ENCODE data around the gene PROM2.

Gene PROM2

DNA sequence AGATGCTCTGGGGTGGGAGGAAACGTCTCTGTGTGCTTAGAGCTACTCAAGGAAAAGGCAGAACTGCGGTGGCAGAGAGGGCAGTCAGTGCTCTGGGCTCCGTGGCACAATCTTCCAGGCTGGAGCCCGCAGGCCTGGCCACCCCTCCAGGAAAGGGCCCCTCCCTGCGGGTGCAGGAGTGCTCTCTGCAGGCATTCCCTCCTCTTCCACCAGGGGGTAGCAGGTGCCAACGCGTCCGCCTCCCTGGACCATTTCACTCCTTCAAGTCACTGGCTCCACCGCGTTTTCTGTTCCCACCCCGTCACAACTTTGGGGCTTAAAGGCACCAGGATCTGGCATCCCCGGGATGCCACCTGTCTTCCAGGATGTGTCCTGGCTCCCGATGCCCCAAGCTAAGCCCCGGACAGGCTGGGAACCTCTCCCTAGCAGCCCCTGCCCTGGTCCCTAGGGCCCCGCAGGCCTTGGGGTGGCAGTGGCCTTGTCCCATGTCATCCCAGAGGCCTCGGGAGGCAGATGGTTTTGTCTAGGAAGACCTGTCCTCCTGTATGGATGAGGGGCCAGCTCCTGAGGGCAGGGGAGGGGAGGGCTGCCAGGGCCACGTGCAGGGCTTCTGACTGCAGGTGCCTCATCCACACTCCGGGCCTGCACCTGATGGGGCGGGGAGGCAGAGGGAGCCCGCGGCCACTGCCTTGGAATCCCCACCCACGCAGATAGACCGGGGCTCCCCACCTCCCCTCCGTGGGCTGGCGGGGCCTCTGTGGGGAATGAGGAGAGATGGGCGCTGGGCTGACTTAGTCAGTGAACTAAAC is 49.3 kb downstream of the PROM2 start:
- DNase-seq = peak; percentile 62

DNA sequence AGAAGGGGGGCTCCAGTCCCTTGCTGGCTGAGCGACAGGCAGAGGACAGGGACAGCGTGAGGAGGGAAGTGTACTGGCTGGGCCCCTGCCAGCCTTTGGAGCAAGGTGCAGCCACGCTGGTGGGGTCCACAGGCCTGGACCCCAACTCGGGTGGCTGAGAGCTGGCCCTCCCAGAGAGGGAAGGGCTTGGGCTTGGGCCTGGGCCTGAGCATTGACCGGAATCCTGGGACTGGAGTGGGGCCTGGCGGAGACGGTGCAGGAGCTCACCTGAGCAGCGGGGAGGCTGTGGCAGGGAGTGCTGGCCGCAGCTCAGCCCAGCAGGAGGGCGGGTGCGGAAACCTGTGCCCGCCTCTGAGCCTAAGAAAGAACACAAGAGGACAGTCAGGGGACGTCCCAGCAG is 50.8 kb downstream of the PROM2 start:
- no peak for DNase-seq

DNA sequence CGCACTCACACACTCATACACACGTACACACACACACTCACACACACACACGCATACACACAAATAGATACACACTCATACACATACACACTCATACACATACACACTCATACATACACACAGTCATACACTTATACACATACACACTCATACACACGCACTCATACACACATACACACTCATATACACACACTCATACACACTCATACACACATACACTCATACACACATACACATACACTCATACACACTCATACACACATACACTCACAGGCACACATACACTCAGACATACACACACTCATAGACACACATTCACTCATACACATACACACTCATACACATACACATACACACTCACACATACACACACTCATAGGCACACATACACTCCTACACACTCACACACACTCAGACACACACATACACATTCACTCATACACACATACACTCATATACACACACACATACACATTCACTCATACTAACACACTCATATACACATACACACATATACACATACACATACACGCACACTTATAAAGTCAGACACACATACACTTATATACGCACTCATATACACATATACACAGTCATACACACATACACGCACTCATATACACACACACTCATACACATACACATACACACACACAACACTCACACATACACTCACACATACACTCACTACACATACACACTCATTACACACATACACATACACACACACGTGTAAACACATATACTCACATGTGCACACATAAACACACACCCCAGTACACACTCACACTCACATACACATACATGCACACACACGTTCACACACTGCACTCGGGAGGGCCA is 51.6 kb downstream of the PROM2 start:
- DNase-seq = no peak

DNA sequence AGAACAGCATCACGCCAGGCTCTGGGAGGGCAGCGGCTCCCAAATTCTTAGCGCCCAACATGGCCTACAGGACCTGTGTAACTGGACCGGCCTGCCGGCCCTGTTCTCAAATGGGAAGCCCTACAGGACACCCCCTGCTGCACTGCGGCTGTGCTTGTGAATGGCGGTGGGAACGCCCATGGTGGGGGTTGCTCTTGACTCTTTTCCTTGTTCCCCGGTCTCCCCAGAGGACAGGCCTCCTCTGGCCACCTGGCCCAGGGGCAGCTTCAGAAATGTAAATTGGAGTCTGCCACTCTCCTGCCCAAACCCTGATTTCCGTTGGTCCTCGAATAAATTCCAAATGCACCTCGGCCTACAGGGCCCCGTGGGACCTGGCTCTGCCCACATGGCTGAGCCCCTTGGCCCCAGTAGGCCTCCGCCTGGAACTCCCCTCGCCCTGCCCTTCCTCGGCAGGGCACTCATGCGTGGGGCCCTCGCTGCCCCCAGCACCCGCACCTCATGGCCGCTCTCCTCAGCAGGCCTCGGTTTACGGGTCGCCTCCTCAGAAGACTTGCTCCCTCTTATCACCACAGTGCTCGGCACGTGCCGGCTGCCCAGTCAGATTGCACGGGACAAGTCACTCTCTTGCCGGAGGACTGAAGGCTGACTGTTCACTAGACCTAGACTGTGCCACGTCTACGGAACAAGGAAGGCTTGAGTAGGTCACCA is 52.3 kb downstream of the PROM2 start:
- no peak for DNase-seq

DNA sequence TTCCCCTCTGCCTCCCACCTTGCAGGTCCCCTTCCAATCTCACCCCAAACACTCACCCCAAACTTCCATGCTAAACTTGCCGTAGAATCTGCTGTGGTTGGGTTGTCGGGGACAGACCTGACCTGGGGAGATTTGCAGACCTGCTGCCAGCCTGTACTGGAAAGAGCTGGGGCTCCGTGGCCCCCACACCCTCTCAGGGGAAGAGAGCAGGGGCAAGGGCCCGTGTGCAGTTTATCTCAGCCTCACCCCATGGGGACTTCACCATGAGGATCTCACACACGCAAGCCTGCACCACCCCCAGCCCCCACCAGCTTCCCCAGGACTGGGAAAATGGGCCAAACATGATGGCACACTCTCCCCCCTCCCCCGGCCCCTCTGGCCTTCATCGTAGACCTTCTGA is 53.6 kb downstream of the PROM2 start:
- no peak for DNase-seq

DNA sequence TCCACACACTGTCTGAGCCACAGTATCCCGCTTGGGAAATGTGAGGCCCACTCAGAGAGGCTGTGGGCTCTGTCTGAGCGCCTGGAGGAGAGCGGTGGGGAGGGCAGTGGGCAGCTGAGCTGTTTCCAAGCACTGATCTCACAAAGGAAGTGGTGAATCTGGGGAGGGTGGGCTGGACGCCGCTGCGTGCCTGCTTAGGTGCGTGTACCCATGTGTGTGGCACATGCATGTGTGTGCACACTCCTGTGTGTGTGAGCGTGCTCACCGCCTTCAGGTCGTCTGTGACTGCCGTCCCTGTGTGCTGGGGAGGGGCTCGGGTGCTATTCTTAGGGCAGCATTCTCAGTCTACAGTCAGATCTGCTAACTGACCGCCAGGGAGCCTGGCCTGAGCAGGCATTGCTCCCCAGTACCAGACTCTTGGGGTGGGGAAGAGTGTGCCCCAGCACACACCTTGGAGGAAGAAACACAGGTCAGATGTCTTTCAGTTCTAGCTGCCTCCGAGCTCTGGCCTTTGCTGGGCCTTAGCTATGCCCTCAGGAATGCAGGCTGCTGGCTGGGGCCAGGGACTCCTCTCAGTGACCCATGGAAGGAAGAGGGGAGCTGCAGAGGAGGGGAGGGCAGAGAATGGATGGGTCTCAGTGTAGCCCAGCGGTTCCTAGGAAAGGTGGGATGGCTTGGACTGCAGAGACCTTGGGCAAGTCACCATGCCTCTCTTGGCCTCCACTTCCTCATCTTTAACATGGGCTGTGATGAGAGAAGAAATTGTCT is 54.3 kb downstream of the PROM2 start:
- DNase-seq = no peak

DNA sequence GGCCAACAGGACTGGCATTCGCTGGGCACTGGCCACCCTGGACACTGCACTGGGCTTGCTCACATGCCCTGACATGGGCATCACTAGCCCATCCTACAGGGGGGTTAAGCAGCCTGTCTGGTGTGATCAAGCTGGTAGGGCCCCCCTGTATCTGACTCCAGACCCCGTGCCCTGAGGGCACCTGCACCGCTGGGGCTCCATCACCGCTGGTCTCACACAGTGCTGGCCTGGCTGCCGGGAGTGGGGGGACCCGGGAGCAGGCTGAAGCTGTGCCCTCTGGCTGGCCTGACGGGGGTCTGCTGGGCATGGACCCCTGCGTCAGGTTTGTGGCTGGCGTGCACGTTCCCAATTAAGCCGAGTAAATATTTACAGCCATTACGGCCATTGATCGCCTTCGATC is 55.2 kb downstream of the PROM2 start:
- DNase-seq = no peak

DNA sequence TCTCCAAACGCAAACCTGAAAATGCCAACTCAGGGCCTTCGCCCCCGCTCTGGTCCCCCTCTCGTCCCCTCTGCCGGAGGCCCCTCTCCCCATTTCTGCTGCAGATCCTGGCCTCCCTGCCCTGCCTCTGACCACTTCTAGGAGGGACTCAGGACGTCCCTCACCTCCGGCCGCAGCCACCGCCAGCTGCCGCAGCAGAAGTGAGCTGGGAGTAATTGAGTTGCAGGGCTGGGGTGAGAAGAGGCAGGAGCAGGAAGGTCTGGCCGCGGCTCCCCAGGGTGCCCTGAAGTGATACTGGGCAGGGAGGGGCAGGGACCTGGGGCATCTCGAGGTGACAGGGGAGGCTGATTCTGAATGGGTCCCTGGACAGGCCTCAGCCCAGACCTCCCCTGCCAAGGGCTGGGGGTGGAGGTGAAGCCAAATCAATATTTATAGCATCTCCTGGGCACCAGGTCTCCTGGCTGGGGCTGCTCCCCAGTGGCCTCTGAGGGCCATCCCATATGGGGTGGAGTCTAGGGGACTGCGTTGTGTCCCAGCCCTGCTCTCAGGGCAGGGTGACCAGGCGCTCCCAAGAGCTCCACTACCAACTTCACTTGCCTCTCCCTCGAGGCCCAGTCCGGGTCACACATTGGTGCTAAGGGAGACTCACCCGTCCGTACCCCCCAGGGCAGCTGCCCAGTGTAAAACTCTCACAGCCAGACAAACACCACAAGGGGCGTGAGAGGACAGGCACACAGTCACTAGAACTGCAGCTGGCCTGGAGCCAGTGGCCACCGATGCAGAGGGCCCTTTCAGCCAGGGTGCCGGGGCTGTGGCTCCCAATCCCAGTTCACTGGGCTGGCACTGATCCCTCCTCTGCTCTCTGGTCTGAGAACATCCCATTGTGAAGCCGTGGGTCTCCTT is 55.9 kb downstream of the PROM2 start:
- no peak for DNase-seq

DNA sequence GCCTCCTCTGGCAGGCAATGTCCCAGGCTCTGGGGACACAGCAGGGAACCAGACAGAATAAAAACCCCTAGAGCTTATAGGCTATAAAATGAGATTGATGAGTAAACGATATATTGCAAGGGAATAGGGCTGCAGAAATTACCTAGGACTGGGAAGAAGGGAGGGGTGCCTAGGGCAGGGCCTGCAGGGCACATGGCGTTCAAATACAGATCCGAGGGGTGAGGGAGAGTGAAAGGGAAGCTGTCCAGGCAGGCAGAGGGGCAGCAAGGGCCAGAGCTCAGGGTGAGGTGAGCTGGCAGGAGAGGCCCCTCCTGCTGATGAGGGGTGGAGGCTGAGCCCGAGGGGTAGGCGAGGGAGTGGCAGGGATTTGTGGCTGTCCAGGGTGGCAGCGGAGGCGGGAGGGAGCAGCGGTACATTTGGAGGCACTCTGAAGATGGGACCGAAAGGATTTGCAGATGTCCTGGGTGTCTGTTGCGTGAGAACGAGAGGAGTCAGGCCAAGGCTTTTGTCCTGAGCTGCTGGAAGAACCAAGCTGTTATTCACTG is 56.6 kb downstream of the PROM2 start:
- no peak for DNase-seq

DNA sequence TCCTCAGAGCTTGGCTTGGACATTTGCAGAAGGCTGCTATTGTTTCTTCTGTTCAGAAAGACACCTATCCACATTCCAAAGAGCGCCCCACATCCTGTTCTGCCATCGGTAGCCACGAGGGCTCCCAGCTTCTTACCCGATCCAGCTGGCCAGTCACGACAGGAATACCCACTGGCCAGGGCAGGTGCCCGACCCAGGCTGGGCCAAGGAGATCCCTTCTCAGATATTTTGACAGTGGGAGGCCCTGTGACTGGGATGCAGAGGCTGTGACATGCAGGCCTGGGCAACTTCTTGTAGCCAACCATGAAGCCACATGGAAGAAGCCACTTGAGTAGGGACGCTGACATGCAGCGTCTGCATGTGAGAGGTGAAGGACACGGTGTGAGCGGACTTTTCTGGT is 57.4 kb downstream of the PROM2 start:
- DNase-seq = no peak

DNA sequence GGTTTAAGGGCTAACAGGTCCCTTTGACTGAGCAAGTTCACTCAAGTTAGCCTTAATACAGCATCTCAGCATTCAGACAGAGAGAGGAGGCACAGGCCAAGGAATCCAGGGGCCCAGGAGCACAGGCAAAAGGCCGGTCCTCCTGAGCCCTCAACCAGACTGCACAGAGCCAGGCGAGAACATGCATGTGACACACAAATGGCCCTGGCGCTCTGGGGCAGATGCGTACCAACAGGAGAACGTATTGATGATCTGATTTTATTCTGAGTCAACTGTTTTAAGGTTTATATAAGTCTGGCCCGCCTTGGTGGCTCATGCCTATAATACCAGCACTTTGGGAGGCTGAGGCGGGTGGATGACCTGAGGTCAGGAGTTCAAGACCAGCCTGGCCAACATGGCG is 57.8 kb downstream of the PROM2 start:
- no peak for DNase-seq

DNA sequence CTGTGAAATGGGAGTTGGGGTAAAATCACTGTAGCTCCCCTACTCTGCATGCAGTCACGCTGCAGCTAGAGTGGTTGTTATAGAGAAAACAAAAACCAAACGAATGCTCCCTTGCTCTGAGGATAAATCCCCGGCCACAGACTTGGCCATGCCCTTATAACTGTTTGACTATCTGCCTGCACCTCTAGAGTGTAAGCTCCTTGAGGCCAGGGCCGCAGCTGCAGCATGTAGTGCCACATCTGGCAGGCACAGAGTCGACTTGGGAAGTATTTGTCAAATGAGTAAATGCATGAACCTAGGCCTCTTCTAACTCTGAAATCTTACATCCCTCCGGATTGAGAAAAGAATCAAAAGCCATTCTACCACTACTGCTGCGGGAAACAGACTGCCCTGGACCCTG is 58.8 kb downstream of the PROM2 start:
- DNase-seq = no peak

DNA sequence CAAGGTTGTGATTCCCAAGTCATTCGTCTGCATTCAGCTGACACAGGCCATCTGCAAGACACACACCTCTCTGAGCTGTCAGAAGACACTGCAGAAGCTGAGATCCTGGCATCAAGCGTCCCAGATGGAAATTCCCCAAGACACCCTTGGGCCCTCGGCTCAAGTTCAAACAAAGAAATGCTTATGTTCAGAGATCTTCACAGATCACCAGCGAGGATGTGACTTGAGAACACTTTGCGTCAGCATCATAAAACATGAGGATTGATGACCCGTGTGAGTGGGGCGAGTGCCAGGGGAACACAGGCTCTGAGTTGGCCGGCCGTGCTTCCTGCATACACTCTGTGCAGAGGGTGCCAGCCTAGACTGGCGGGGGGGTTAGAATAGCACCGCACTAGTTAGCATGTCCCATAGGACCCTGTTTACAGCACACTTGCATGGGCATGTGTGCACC is 59.7 kb downstream of the PROM2 start:
- no peak for DNase-seq

DNA sequence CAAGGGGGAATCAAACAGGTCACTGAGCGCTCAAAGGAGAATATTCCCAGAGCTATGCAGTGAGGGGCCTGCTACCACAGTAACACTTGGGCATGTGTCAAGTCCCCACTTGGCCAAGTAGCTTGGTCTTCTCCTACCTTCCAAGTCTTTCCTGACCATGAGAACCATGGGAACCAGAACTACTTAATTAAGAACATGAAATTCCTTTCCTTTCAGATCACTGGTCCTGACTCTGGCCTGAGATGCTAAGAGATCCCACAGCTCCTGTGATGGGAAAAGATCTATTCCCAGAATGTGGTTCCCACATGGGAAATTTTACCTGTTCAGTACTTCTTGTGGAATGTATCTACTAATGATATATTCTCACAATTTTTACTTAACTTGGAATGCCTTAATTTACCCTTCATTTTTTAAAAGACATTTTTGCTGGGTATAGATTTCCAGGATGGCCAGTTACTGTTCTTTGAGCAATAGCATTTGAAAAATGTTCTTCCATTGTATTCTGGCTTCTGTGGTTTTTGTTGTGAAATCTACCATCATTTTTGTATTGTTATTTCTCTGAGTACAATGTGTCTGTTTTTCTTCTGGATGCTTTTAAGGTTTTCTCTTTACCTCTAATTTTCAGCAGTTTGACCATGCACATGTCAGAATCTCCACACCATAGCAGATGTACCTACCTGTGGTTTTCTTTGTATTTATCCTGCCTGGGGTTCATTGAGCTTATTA is 60.8 kb downstream of the PROM2 start:
- no peak for DNase-seq

DNA sequence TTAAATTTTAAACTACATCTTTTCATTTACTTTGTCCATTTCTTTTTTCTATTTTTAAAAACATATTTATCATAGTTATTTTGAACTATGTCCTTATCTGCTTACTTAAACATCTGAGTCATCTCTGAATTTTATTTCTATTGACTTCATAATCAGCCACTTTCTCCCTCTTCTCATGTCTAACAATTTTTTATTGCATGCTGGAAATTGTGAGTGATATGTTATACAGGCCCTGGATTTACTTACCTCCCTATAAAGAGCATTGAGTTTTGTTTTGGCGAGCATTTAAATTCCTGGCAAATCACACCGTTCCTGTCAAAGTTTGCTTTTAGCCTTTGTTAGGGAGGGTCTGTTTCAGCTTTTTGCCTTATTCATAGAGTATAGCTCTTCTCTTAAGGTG is 62.2 kb downstream of the PROM2 start:
- DNase-seq = no peak

DNA sequence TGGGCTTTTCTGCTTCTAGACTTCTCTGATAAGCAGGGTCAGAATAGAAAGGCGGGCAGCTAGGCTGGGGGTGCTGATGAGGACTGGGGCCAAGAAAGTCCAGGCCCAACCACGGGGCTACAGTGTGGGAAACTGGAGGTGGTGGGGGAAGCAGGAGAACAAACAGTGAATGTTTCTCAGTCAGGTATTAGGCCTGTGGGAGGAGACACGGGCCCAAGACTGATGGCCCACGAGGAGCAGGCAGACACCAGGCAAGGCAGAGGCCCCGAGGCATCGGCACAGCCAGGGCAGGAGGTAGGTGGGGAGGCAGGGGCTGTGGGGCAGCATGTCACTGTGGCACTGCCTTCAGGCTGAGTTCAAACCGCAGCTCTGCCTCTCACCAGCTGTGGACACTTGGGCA is 63.6 kb downstream of the PROM2 start:
- DNase-seq = no peak

All from NCI-H82 (cell line).